ENCODE data around the gene RHOG. TPM values are rescaled to one million over a fixed set of nuclear protein-coding genes. Genes with fewer than 3 reads are reported as not detected.
A peak's percentile ranks its signal among the peaks of the same experiment; 100 is the strongest.

RHOG gene
- total RNA-seq, 1 donor from 2014 or later: 43.8 TPM

- no peak overlapping the region for H3K4me3 ChIP-seq (ENCODE audit: low read depth, low read length)
- no peak for DNase-seq (ENCODE audit: low read depth)
- TF ChIP-seq, protein P1, sequence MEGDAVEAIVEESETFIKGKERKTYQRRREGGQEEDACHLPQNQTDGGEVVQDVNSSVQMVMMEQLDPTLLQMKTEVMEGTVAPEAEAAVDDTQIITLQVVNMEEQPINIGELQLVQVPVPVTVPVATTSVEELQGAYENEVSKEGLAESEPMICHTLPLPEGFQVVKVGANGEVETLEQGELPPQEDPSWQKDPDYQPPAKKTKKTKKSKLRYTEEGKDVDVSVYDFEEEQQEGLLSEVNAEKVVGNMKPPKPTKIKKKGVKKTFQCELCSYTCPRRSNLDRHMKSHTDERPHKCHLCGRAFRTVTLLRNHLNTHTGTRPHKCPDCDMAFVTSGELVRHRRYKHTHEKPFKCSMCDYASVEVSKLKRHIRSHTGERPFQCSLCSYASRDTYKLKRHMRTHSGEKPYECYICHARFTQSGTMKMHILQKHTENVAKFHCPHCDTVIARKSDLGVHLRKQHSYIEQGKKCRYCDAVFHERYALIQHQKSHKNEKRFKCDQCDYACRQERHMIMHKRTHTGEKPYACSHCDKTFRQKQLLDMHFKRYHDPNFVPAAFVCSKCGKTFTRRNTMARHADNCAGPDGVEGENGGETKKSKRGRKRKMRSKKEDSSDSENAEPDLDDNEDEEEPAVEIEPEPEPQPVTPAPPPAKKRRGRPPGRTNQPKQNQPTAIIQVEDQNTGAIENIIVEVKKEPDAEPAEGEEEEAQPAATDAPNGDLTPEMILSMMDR (conservative IDR thresholded peaks at IDR 0.05; ENCODE audit: low read depth, low read length): no peak
These were observed 29.8 kb downstream of the RHOG start for GRCh38 chr11:3810951-3811350.

DNA sequence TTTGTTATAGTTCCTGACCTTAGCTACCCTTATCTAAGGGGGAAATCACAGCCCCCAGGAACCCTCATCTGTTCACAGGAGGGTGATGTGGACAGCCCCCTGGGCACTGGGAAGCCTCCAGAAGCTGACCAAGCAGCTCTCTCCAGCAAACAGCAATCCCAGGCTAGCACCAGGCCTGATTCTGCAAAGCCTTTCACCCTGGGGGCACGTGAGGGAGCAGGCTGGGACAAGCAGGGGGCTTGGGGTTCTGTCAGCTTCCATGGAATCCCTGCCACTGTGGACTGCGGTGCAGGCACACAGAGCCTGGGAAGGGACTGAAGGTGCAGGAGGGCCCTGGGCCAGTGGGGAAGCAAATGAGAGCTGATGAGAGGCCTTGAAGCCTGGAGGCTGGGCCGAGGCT, 30.3 kb downstream of the RHOG start:
- TF ChIP-seq, protein P1 (conservative IDR thresholded peaks at IDR 0.05; ENCODE audit: low read depth, low read length): no peak
- H3K4me3 ChIP-seq (ENCODE audit: low read depth, low read length): no peak overlapping the region
- no peak for DNase-seq (ENCODE audit: low read depth)

DNA sequence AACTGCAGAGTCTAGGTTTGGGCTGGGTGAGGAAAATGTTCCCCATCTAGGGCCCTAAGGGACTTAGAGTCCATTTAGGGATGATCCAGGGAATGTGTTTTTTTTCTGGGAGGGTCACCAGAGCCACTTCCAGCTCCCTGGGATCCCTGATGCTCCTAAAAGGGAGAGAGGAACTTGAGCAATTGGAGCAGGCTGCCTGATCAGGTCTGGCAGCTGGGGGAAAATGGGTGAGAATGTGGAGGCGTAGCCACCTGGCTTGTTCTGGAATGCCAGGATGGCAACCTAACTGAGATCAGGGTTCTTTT, 31.2 kb downstream of the RHOG start:
- no peak for DNase-seq (ENCODE audit: low read depth)
- TF ChIP-seq, protein P1 (conservative IDR thresholded peaks at IDR 0.05; ENCODE audit: low read depth, low read length): no peak
- H3K4me3 ChIP-seq (ENCODE audit: low read depth, low read length): no peak overlapping the region

GRCh38 chr11:3808861-3809623, 31.7 kb downstream of the RHOG start:
- DNase-seq (ENCODE audit: low read depth): peak; percentile 52
- peak overlapping the region; percentile 90 for H3K4me3 ChIP-seq (ENCODE audit: low read depth, low read length)
- TF ChIP-seq, protein P1 (conservative IDR thresholded peaks at IDR 0.05; ENCODE audit: low read depth, low read length): peak; percentile 70

GRCh38 chr11:3807909-3808860, 32.6 kb downstream of the RHOG start, which contains the start of gene PGAP2:
Gene PGAP2 (plus strand): TSS chr11:3808560. CDS start chr11:3811260, 2,700 bp downstream.
- DNase-seq (ENCODE audit: low read depth): no peak
- TF ChIP-seq, protein P1 (conservative IDR thresholded peaks at IDR 0.05; ENCODE audit: low read depth, low read length): peak; percentile 76
- H3K4me3 ChIP-seq (ENCODE audit: low read depth, low read length): peak within 1 kb of the TSS; percentile 90

DNA sequence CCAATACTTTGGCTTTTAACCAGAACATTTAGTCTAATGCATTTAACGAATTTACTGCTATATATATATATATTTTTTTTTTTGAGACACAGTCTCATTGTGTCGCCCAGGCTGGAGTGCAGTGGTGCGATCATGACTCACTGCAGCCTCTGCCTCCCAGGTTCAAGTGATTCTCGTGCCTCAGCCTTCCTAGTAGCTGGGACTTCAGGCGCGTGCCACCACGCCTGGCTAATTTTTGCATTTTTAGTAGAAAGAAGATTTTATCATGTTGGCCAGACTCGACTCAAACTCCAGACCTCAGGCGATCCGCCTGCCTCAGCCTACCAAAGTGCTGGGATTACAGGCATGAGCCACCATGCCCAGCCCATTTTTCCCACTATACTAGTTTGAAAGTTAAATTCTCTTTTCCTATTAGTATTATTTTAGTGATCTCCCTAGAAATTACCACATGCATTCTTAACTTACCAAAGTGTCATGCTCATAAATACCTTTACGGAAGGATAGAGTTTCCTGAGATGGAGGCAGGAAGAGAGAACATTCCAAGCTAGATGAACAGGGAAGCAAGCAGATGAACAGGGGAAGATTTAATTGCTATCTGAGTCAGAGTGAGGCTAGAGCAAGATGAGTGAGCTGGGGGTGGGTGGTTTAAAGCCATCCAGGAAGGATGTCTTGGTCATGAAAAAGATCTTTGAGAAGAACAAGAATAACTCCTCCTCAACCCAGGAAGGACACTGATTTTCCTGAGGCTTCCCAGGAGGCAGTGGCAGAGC, 36.8 kb downstream of the RHOG start:
- DNase-seq (ENCODE audit: low read depth): peak; percentile 46
- TF ChIP-seq, protein P1 (conservative IDR thresholded peaks at IDR 0.05; ENCODE audit: low read depth, low read length): no peak
- no peak overlapping the region for H3K4me3 ChIP-seq (ENCODE audit: low read depth, low read length)
